GM23248 (cell line): ENCODE results near the gene EVX2.

ENCODE experiments used
- EZH2 ChIP-seq: fragments of 200-600 bp; sonication (generic); IDR thresholded peaks from 2 replicates; pipeline ENCODE4 v1.6.1; 2018; ENCODE audit warnings: antibody characterized with exemption, mild to moderate bottlenecking; ENCODE audit not compliant: insufficient read depth, poor library complexity, severe bottlenecking
- EZH2phosphoT487 ChIP-seq: fragments of 200-600 bp; sonication (generic); IDR thresholded peaks from 2 replicates; pipeline ENCODE4 v1.6.1; 2018; ENCODE audit warnings: antibody characterized with exemption, moderate library complexity, mild to moderate bottlenecking, low read depth; ENCODE audit not compliant: insufficient read depth

GRCh38 chr2:176088937-176089842, 5.4 kb upstream of the EVX2 start:
- TF ChIP-seq EZH2 (peak; percentile 1), EZH2phosphoT487 (no peak; the same call in 1 of the 2 replicates)
